HG03460 (cell line): ENCODE data around the gene UNC80.

Experiments
- ATAC-seq: cut with Tn5 transposase; IDR thresholded peaks from one replicate; pipeline ENCODE4 v1.9.1; 2021; ENCODE audit not compliant: unreplicated experiment

The UNC80 gene

GRCh38 chr2:209960676-209961630 lies 189.3 kb downstream of the UNC80 start:
- ATAC-seq, result peak; percentile 98

- no peak for ATAC-seq
These were observed 194.1 kb downstream of the UNC80 start for GRCh38 chr2:209965723-209966122.

- no peak for ATAC-seq
These were observed 198.1 kb downstream of the UNC80 start for GRCh38 chr2:209969692-209970091.

GRCh38 chr2:209970271-209970670 lies 198.6 kb downstream of the UNC80 start:
- ATAC-seq, result no peak

GRCh38 chr2:209970711-209971110 lies 199.1 kb downstream of the UNC80 start:
- ATAC-seq, result no peak

GRCh38 chr2:209973328-209973727 lies 201.7 kb downstream of the UNC80 start:
- no peak for ATAC-seq

GRCh38 chr2:209974576-209974975 lies 202.9 kb downstream of the UNC80 start:
- ATAC-seq, result no peak

GRCh38 chr2:209976698-209977385 lies 205.2 kb downstream of the UNC80 start:
- peak; percentile 87 for ATAC-seq

- ATAC-seq, result peak; percentile 64
These were observed 206.0 kb downstream of the UNC80 start for GRCh38 chr2:209977386-209978239.

GRCh38 chr2:209984291-209984690 lies 212.7 kb downstream of the UNC80 start:
- no peak for ATAC-seq

GRCh38 chr2:209985874-209986273 lies 214.2 kb downstream of the UNC80 start:
- ATAC-seq, result no peak

- no peak for ATAC-seq
These were observed 214.8 kb downstream of the UNC80 start for GRCh38 chr2:209986415-209986814.

- ATAC-seq, result peak; percentile 57
These were observed 216.4 kb downstream of the UNC80 start for GRCh38 chr2:209988010-209988409.

- ATAC-seq, result no peak
These were observed 219.2 kb downstream of the UNC80 start for GRCh38 chr2:209990838-209991237.

- no peak for ATAC-seq
These were observed 222.3 kb downstream of the UNC80 start for GRCh38 chr2:209993968-209994367.

GRCh38 chr2:209998596-209998995 lies 227.0 kb downstream of the UNC80 start:
- ATAC-seq, result no peak

- ATAC-seq, result no peak
These were observed 229.1 kb downstream of the UNC80 start for GRCh38 chr2:210000464-210001324.

GRCh38 chr2:210002158-210003157 lies 230.8 kb downstream of the UNC80 start, which contains the start of gene RPE:
Gene RPE, plus strand, starts transcription at chr2:210002638. Its CDS starts 24 bp downstream, at chr2:210002662.
- ATAC-seq, result peak; percentile 99

GRCh38 chr2:210003359-210003758 lies 231.7 kb downstream of the UNC80 start:
- no peak for ATAC-seq
